Endothelial cell of umbilical vein (primary cell): ENCODE measurements around the gene MED17. TPM values are rescaled to one million over a fixed set of nuclear protein-coding genes. Genes with fewer than 3 reads are reported as not detected.

Experiments
- BruUV-seq: library from RNA; stranded (reverse); fragments of 400-500 nt; replicated peaks from 2 replicates; lab custom pipeline; 2021; lab: Mats Ljungman, UMichigan
- CTCF ChIA-PET: fragments of 300-600, 350-600 bp; sonication (Branson Sonifier 250); formaldehyde crosslinking; loops from one replicate; lab custom pipeline; 2021; ENCODE audit warnings: antibody characterized with exemption, inconsistent platforms; lab: Charles Lee
- POLR2A ChIA-PET: fragments of 300-600, 350-600 bp; sonication (Branson Sonifier 250); formaldehyde crosslinking; loops from one replicate; lab custom pipeline; 2021; ENCODE audit warnings: antibody characterized with exemption, inconsistent platforms; lab: Charles Lee
- DNase-seq: peaks from one replicate; pipeline ENCODE4 v3.0.0-alpha.2; 2011; ENCODE audit warnings: low read depth, low spot score
- FAIRE-seq: peaks from 2 replicates; lab custom pipeline; 2011; peaks lifted over from hg19 to GRCh38; lab: Jason Lieb, UNC
- H2AFZ ChIP-seq: 2 replicates; pipeline ENCODE4 v1.6.0; 2012; ENCODE audit warnings: low read depth, low read length, control low read depth, inconsistent platforms
- H3K27ac ChIP-seq: 2 replicates; pipeline ENCODE4 v1.5.1; 2011; ENCODE audit warnings: low read depth, mild to moderate bottlenecking, control low read depth, low read length, moderate library complexity; ENCODE audit not compliant: insufficient read depth
- H3K27me3 ChIP-seq, 2 experiments: 2 replicates each; pipeline versions ENCODE4 v1.6.0 to v1.6.1; 2011; ENCODE audit warnings: low read length in 2 of 2, mixed read lengths in 1 of 2; ENCODE audit not compliant: control insufficient read depth in 2 of 2, insufficient read depth in 2 of 2
- H3K36me3 ChIP-seq, 2 experiments: 2 replicates in 1 of 2; 3 replicates in 1 of 2; pipeline ENCODE4 v1.5.1; 2011; ENCODE audit warnings: low read length in 2 of 2, mild to moderate bottlenecking in 1 of 2, moderate library complexity in 1 of 2; ENCODE audit not compliant: control insufficient read depth in 2 of 2, insufficient read depth in 2 of 2; ENCODE audit errors: extremely low read depth in 1 of 2
- H3K4me1 ChIP-seq: 3 replicates; pipeline ENCODE4 v1.5.1; 2011; ENCODE audit warnings: mild to moderate bottlenecking, low read length; ENCODE audit not compliant: control insufficient read depth, insufficient read depth; ENCODE audit errors: extremely low read depth
- H3K4me2 ChIP-seq: 2 replicates; pipeline ENCODE4 v1.6.1; 2011; ENCODE audit warnings: low read length, control low read depth, mixed read lengths; ENCODE audit not compliant: insufficient read depth
- H3K4me3 ChIP-seq, 3 experiments: fragments of 200-600 bp in 1 of 3; sonication (generic), shearing (Covaris generic) in 1 of 3; replicated peaks in 1 of 3; 2 replicates each; pipeline ENCODE4 v1.5.1; 2011 to 2016; ENCODE audit warnings: control low read depth in 3 of 3, low read length in 3 of 3, mild to moderate bottlenecking in 2 of 3, inconsistent platforms in 1 of 3, low read depth in 1 of 3, moderate library complexity in 1 of 3; ENCODE audit not compliant: insufficient read depth in 1 of 3
- H3K79me2 ChIP-seq: 2 replicates; pipeline ENCODE4 v1.6.0; 2012; ENCODE audit warnings: low read length, inconsistent platforms; ENCODE audit not compliant: control insufficient read depth, insufficient read depth
- H3K9ac ChIP-seq: replicated peaks from 2 replicates; pipeline ENCODE3; 2011; ENCODE audit warnings: low read length, control low read depth; ENCODE audit not compliant: insufficient read depth; ENCODE audit errors: extremely low read depth
- H3K9me1 ChIP-seq: replicated peaks from 3 replicates; pipeline ENCODE4 v1.6.0; 2011; ENCODE audit warnings: mild to moderate bottlenecking, low read length; ENCODE audit not compliant: control insufficient read depth, insufficient read depth; ENCODE audit errors: extremely low read depth
- H3K9me3 ChIP-seq: replicated peaks from 2 replicates; pipeline ENCODE4 v1.5.1; 2012; ENCODE audit warnings: low read length, inconsistent platforms; ENCODE audit not compliant: control insufficient read depth, insufficient read depth
- H4K20me1 ChIP-seq: replicated peaks from 2 replicates; pipeline ENCODE3; 2011; ENCODE audit warnings: mild to moderate bottlenecking, low read length; ENCODE audit not compliant: control insufficient read depth, insufficient read depth; ENCODE audit errors: extremely low read depth
- CTCF ChIP-seq, 2 donors: IDR thresholded peaks; 1 replicate in 1 of 2; 2 replicates in 1 of 2; pipeline ENCODE4 v1.5.1; 2011; ENCODE audit warnings: low read length in 2 of 2, mild to moderate bottlenecking in 2 of 2, moderate library complexity in 2 of 2, control low read depth in 1 of 2, inconsistent platforms in 1 of 2, low read depth in 1 of 2; ENCODE audit not compliant: insufficient read depth in 1 of 2; ENCODE audit errors: extremely low read depth in 1 of 2
- EZH2 ChIP-seq: IDR thresholded peaks from 2 replicates; pipeline ENCODE4 v1.6.1; 2012; ENCODE audit warnings: borderline replicate concordance, low read depth, mild to moderate bottlenecking, moderate library complexity, low read length, inconsistent platforms; ENCODE audit not compliant: severe bottlenecking
- FOS ChIP-seq: IDR thresholded peaks from 2 replicates; pipeline ENCODE4 v1.6.1; 2011; ENCODE audit warnings: mild to moderate bottlenecking, low read length, moderate library complexity, borderline replicate concordance; ENCODE audit not compliant: insufficient read depth
- GATA2 ChIP-seq: IDR thresholded peaks from 2 replicates; pipeline ENCODE4 v1.7.0; 2011; ENCODE audit warnings: low read depth, mild to moderate bottlenecking, moderate library complexity, mixed read lengths, low read length; ENCODE audit not compliant: insufficient read length, insufficient read depth
- JUN ChIP-seq: IDR thresholded peaks from 2 replicates; pipeline ENCODE4 v1.6.1; 2011; ENCODE audit warnings: borderline replicate concordance, low read depth; ENCODE audit not compliant: insufficient read length, insufficient read depth
- MAX ChIP-seq: IDR thresholded peaks from 2 replicates; pipeline ENCODE4 v1.6.1; 2011; ENCODE audit not compliant: insufficient read depth, insufficient read length
- MYC ChIP-seq: IDR thresholded peaks from one replicate; pipeline ENCODE4 v1.6.1; 2011; ENCODE audit warnings: mild to moderate bottlenecking, low read depth, low read length
- POLR2A ChIP-seq: IDR thresholded peaks from 2 replicates; pipeline ENCODE4 v1.6.1; 2012; ENCODE audit warnings: low read depth, mild to moderate bottlenecking, control low read depth, low read length
- POLR2AphosphoS5 ChIP-seq: IDR thresholded peaks from 2 replicates; pipeline ENCODE4 v1.6.1; 2012; ENCODE audit warnings: low read depth, mild to moderate bottlenecking, control low read depth, low read length, moderate library complexity; ENCODE audit not compliant: insufficient read depth
- dilution Hi-C: fragments of 300-500 bp; cut with MboI; formaldehyde crosslinking; loops from one replicate; pipeline ENCODE4 v1.15.0; 2019; ENCODE audit warnings: low sequenced_read_pairs; ENCODE audit not compliant: extremely low pct_ligation_motif_present
- intact Hi-C: fragments of 100-400 bp; cut with micrococcal nuclease; formaldehyde crosslinking; loops from one replicate; pipeline ENCODE4 v1.10.0; 2022
- polyA plus RNA-seq, 4 experiments: library from polyadenylated mRNA; depleted of rRNA in 3 of 4; stranded (reverse) in 3 of 4; unstranded in 1 of 4; fragments of >200 nt; gene quantifications; 2 replicates each; pipeline versions ENCODE4 v1.2.1 to v1.2.3, GENCODE V29; 2011 to 2012; ENCODE audit warnings: missing spikeins in 1 of 4
- total RNA-seq: library from RNA; stranded (reverse); gene quantifications from 2 replicates; pipeline ENCODE4 v1.2.3, GENCODE V29; 2021

MED17 gene
- total and polyA plus RNA-seq, 2 donors (not counting 3 experiments of a cell fraction or from before 2014, with no cell fraction given), result 11.3 to 40.6 TPM

- H3K9ac ChIP-seq, result peak overlapping the region; percentile 92
- peak overlapping the region; percentile 54 for H3K27ac ChIP-seq
- peaks cover 13% of the 10 kb centered on the region for H4K20me1 ChIP-seq
- peak overlapping the region; percentile 30 to 99 (median 75) for H3K4me3 ChIP-seq
- peaks cover 87% of the 10 kb centered on the region for H3K79me2 ChIP-seq
- dilution Hi-C loops, result no loop called here
- peaks cover 45% of the 10 kb centered on the region for H3K4me1 ChIP-seq
- intact Hi-C loops, result loop anchor here (2.0 kb wide), 1 partner anchor 392 kb away; no protein-coding TSS in a partner anchor
- DNase-seq (peak; percentile 23), FAIRE-seq (no peak)
- no peaks in the 10 kb centered on the region for H3K9me1 ChIP-seq
- ChIA-PET CTCF (interaction anchor here (1.3 to 2.1 kb wide), 2 partner anchors 45 to 504 kb away, joined by 5 to 14 read pairs; partner anchors contain the start of gene MED17), POLR2A (interaction anchor here (1.0 to 1.6 kb wide), 3 partner anchors 8 to 755 kb away, joined by 3 read pairs; partner anchors contain the start of genes ANKRD49, MED17 and MRE11)
- no peaks in the 10 kb centered on the region for H3K9me3 ChIP-seq
- no peaks in the 10 kb centered on the region for H3K27me3 ChIP-seq
- H3K4me2 ChIP-seq, result peak overlapping the region; percentile 83
- BruUV-seq, result no TSS peak
- no peak overlapping the region for H2AFZ ChIP-seq
- peaks cover 12 to 44% of the 10 kb centered on the region in 2 experiments for H3K36me3 ChIP-seq
- peak; percentile 23 for TF ChIP-seq POLR2A
- TF ChIP-seq POLR2AphosphoS5, result no peak
Observed at GRCh38 chr11:93738647-93739081, 45.4 kb upstream of the MED17 start.

GRCh38 chr11:93740031-93740729, 43.9 kb upstream of the MED17 start:
- H3K9me3 ChIP-seq, result no peaks in the 10 kb centered on the region
- BruUV-seq, result no TSS peak
- H3K79me2 ChIP-seq, result peaks cover 72% of the 10 kb centered on the region
- H3K36me3 ChIP-seq, result peaks cover 8 to 30% of the 10 kb centered on the region in 2 experiments
- H3K27ac ChIP-seq, result peak overlapping the region; percentile 54
- H3K4me3 ChIP-seq, result peak overlapping the region; percentile 75 to 99 (median 93)
- TF ChIP-seq POLR2AphosphoS5 (peak; percentile 53), EZH2 (no peak), MYC (no peak), GATA2 (no peak), POLR2A (peak; percentile 65), JUN (no peak), MAX (no peak), FOS (peak; percentile 23), CTCF (IDR thresholded peaks at IDR 0.05; ENCODE audit: extremely low read depth in 1 of 2, insufficient read depth in 1 of 2, low read depth in 1 of 2, low read length in 2 of 2) (no peak)
- dilution Hi-C loops (no loop called here), intact Hi-C loops (loop anchor here (1.0 to 10.0 kb wide), 2 partner anchors 79 to 755 kb away; partner anchors contain the start of genes ANKRD49, CEP295 and MRE11)
- H3K4me1 ChIP-seq, result peaks cover 38% of the 10 kb centered on the region
- no peaks in the 10 kb centered on the region for H3K9me1 ChIP-seq
- peak; percentile 16 for DNase-seq
- ChIA-PET CTCF (interaction anchor here (0.6 to 2.8 kb wide), 6 partner anchors 9 to 1228 kb away, joined by 3 to 16 read pairs (median 4); partner anchors contain the start of gene MED17), POLR2A (interaction anchor here (0.7 to 2.8 kb wide), 7 partner anchors 8 to 76 kb away, joined by 3 to 47 read pairs (median 5); partner anchors contain the start of gene MED17)
- H2AFZ ChIP-seq, result no peak overlapping the region
- peaks cover 11% of the 10 kb centered on the region for H4K20me1 ChIP-seq
- no peak for FAIRE-seq
- H3K9ac ChIP-seq, result peak overlapping the region; percentile 92
- H3K27me3 ChIP-seq, result no peaks in the 10 kb centered on the region
- peak overlapping the region; percentile 83 for H3K4me2 ChIP-seq
